GM12872 (cell line): ENCODE data around the gene SEZ6L.

Experiments
- TF ChIP-seq, protein P1 (sequence below): IDR thresholded peaks from 3 replicates; pipeline ENCODE4 v1.5.1; 2011; ENCODE audit warnings: low read depth, mild to moderate bottlenecking, low read length, moderate library complexity; ENCODE audit not compliant: insufficient read depth

The SEZ6L gene

DNA sequence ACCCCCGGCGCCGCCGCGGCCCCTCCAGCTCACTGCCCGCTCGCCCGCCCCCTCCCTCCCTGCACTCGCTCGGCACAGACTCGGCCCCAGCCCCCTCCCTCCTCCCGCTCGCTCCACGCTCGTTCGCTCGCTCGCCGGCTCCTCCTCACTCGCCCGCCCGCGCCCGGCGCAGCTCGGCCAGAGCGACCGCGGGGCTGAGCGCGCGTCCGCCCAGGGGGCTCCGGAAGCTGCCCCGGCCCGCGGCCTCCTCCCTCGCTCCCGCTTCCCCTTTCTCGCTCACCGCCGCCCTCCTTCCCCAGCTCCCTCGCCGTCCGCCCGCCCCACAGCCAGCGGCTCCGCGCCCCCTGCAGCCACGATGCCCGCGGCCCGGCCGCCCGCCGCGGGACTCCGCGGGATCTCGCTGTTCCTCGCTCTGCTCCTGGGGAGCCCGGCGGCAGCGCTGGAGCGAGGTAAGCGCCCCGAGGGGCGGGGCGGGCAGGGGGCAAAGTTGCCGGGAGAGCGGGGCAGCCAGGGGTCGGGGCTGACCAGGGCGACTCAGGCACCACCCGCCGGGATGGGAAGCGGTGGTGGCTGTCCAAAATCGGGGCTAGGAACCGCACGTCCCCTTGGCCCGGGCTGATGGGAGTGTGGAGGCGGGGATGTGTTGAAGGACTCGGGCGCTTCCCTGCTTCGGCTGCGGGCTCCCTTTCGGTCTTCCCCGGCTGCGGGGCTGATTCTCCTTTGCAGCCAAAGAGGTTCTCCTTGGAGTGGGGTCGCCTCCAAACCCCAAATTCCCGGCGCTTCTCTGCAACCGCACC is at the start of gene SEZ6L:
Gene SEZ6L (plus strand): TSS at position 148 of the 797 bp plus-strand sequence. CDS start 208 bp downstream, at position 356.
- TF ChIP-seq, protein P1, sequence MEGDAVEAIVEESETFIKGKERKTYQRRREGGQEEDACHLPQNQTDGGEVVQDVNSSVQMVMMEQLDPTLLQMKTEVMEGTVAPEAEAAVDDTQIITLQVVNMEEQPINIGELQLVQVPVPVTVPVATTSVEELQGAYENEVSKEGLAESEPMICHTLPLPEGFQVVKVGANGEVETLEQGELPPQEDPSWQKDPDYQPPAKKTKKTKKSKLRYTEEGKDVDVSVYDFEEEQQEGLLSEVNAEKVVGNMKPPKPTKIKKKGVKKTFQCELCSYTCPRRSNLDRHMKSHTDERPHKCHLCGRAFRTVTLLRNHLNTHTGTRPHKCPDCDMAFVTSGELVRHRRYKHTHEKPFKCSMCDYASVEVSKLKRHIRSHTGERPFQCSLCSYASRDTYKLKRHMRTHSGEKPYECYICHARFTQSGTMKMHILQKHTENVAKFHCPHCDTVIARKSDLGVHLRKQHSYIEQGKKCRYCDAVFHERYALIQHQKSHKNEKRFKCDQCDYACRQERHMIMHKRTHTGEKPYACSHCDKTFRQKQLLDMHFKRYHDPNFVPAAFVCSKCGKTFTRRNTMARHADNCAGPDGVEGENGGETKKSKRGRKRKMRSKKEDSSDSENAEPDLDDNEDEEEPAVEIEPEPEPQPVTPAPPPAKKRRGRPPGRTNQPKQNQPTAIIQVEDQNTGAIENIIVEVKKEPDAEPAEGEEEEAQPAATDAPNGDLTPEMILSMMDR = no peak

DNA sequence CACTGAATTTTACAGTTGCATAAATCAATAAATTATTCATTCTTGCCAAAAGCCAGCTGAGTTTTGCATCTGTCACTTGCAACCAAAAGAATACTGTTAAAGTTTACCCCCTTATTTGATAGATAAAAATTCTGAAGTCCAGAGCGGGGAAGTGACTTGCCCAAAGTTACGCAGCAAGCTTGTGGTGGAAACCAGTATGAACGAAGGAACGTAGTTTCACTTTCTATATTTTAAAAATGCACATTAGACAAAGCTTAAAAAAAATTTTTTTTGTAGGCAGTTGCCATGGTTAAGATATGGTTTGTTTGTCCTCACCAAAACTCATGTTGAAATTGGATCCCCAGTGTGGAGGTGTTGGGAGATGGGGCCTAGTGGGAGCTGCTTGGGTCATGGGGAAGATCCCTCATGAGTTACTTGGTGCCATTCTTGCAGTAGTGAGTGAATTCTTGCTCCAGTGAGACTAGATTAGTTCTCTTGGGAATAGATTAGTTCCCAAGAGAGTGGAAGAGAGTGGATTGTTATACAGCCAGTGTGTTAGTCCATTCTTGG is 46.3 kb upstream of the SEZ6L start:
- TF ChIP-seq, protein P1 = no peak

DNA sequence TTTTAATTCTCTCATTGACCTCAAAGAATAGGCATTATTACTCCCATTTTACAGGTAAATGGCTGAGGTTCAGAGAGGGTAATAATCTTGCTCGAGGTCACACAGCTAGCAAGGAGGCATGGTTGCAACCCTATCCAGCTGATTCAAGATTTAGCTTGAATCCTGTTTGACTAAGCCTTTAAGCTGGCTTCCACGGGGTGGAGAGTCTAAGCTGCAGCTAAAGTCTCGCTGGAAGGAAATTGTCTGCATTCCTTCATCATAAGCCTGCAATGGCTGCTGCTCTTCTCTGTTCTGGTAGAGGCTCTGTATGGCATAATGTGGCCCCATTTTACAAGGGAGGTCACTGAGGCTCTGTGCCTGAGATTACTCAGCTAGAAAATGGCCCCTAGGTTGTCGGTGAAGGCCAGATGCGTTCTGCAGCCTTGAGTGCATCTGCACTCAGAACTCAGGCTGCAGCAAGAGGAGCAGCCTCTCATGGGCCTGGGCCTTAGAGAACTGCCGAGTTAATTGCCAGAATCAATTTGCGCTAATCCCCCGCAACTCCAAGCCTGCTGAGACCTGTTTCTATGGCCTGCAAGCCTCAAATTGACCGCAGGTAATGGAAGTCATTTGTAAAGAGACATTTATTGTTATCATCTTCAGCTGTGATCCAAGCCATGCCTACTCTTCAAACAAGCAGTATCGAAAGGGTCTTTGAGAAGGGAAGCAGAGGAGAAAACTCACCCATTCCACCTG is 44.1 kb upstream of the SEZ6L start:
- TF ChIP-seq, protein P1 = no peak

DNA sequence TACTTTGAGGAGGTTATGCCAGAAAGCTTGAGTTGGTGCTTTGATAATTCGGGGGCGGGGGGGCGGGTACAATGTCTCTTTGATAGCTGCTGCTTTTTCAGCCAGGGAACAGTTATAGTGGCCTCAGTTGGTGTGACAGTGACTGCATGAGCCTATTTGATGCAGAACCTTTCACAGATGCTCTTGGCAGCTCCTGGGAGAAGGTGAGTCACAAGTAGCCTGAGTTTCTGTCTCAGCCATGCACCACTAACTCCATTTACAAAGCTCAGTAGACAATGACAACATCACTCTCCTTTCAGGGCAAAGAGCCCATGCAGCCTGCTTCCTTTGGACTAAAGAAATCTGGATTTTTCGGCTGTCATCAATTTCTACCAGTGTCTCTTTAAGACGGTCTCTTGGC is 42.1 kb upstream of the SEZ6L start:
- TF ChIP-seq, protein P1 = no peak

DNA sequence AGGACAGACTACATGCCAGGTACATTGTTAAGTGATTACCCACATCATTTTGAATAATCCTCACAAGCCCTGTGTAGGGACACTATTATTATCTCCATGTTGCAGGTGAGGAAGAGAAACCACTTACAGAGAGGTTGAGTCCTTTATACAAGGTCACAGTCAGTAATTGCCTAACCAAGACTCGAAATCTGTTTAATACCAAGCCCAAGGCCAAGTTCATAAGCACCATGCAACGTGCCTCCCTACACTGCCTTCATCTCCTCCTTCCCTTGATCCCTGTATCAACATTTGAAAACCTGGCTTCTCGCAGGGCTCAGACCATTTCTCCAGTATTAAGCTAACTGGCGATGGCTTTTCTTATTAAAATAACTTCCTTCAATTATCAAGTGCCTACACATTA is 41.7 kb upstream of the SEZ6L start:
- TF ChIP-seq, protein P1 = no peak

DNA sequence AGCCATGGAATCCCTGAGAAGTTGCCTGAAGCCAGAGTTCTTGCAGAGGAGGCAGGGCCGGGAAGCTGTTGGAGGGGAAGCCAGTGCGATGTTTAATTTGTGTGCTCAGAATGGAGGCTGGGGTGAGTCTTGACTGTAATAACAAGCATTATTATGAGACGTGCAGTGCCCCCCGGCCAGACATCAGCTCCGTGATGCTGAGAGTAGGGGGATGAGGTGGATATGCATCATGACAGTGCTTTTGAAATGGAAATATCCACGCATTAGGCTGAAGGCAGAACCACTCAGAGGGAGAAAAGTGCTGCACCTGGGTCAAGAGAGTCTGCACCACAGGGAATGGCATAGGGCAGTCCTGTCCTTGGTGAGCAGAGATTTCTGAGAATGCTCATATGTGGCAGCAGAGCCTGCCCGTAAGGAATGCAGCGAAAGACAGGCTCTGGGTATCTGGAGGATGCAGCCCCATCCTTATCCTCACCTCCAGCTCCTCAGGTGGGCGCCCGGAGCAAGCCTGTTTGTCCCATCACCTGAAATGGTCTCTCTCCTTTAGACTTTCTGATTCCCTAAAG is 37.6 kb upstream of the SEZ6L start:
- TF ChIP-seq, protein P1 = no peak
